IMR-90 (cell line): ENCODE data around the gene MZT1. TPM values are rescaled to one million over a fixed set of nuclear protein-coding genes. Genes with fewer than 3 reads are reported as not detected.

Experiments used
- ATAC-seq: fragments of 200-7000 bp; cut with Tn5 transposase; 2 replicates; pipeline ENCODE4 v1.9.1; 2020; ENCODE audit warnings: low read depth, mild to moderate bottlenecking, moderate library complexity
- BruUV-seq: library from RNA; stranded (reverse); fragments of 400-500 nt; replicated peaks from 2 replicates; lab custom pipeline; 2021; lab: Mats Ljungman, UMichigan
- CTCF ChIA-PET: fragments of 300-600 bp; formaldehyde crosslinking; extraction: SDS; loops from one replicate; lab custom pipeline; 2021; ENCODE audit warnings: antibody characterized with exemption; lab: Yijun Ruan, JAX
- POLR2A ChIA-PET: fragments of 300-600 bp; sonication (Branson Sonifier 250); formaldehyde crosslinking; loops from one replicate; lab custom pipeline; 2022; ENCODE audit warnings: antibody characterized with exemption; ENCODE audit not compliant: unreplicated experiment; lab: Charles Lee
- DNase-seq: peaks from one replicate; pipeline ENCODE4 v3.0.0; 2013
- H2AFZ ChIP-seq: replicated peaks from 2 replicates; pipeline ENCODE3; 2013; ENCODE audit warnings: low read length, mild to moderate bottlenecking; ENCODE audit not compliant: poor library complexity
- H2AK5ac ChIP-seq: 2 replicates; pipeline ENCODE4 v1.6.1; 2013; ENCODE audit warnings: low read depth, low read length, inconsistent platforms
- H2AK9ac ChIP-seq: replicated peaks from 2 replicates; pipeline ENCODE3; 2013; ENCODE audit warnings: mild to moderate bottlenecking, low read depth, low read length, moderate library complexity; ENCODE audit not compliant: poor library complexity
- H2BK120ac ChIP-seq: 2 replicates; pipeline ENCODE4 v1.6.1; 2013; ENCODE audit warnings: low read depth, low read length, inconsistent platforms
- H2BK15ac ChIP-seq: 3 replicates; pipeline ENCODE4 v1.6.1; 2013; ENCODE audit warnings: low read depth, low read length, inconsistent platforms
- H2BK20ac ChIP-seq: 2 replicates; pipeline ENCODE4 v1.6.1; 2013; ENCODE audit warnings: low read depth, mild to moderate bottlenecking, inconsistent platforms, low read length, moderate library complexity
- H2BK5ac ChIP-seq: 2 replicates; pipeline ENCODE4 v1.6.1; 2013; ENCODE audit warnings: mild to moderate bottlenecking, low read depth, low read length, inconsistent platforms; ENCODE audit not compliant: poor library complexity, severe bottlenecking
- H3K14ac ChIP-seq: replicated peaks from 2 replicates; pipeline ENCODE4 v1.6.1; 2013; ENCODE audit warnings: low read depth, low read length, inconsistent platforms
- H3K18ac ChIP-seq: 2 replicates; pipeline ENCODE4 v1.6.1; 2013; ENCODE audit warnings: low read depth, low read length, control low read depth
- H3K23ac ChIP-seq: 2 replicates; pipeline ENCODE4 v1.6.1; 2013; ENCODE audit warnings: low read depth, low read length, inconsistent platforms
- H3K27ac ChIP-seq: 2 replicates; pipeline ENCODE4 v1.5.1; 2013; ENCODE audit warnings: mild to moderate bottlenecking, control low read depth, low read length; ENCODE audit not compliant: insufficient read depth
- H3K27me3 ChIP-seq: 2 replicates; pipeline ENCODE4 v1.6.1; 2013; ENCODE audit warnings: low read length; ENCODE audit not compliant: control insufficient read depth, insufficient read depth
- H3K36me3 ChIP-seq: 2 replicates; pipeline ENCODE4 v1.6.1; 2013; ENCODE audit warnings: low read length, mixed read lengths; ENCODE audit not compliant: control insufficient read depth, insufficient read depth
- H3K4ac ChIP-seq: 2 replicates; pipeline ENCODE4 v1.6.1; 2013; ENCODE audit warnings: low read depth, low read length, inconsistent platforms
- H3K4me1 ChIP-seq: 2 replicates; pipeline ENCODE4 v1.6.1; 2013; ENCODE audit warnings: low read length, mixed read lengths; ENCODE audit not compliant: control insufficient read depth, insufficient read depth
- H3K4me2 ChIP-seq: 2 replicates; pipeline ENCODE4 v1.6.1; 2013; ENCODE audit warnings: low read depth, mild to moderate bottlenecking, control low read depth, low read length, moderate library complexity
- H3K4me3 ChIP-seq: 2 replicates; pipeline ENCODE4 v1.5.1; 2013; ENCODE audit warnings: low read depth, mild to moderate bottlenecking, control low read depth, low read length, moderate library complexity; ENCODE audit not compliant: insufficient read depth
- H3K56ac ChIP-seq: 2 replicates; pipeline ENCODE4 v1.6.1; 2013; ENCODE audit warnings: low read length, inconsistent platforms; ENCODE audit not compliant: insufficient read depth; ENCODE audit errors: extremely low read depth
- H3K79me1 ChIP-seq, 2 experiments: 2 replicates each; pipeline ENCODE4 v1.6.1; 2013; ENCODE audit warnings: low read length in 2 of 2, inconsistent platforms in 1 of 2, low read depth in 1 of 2
- H3K9ac ChIP-seq: 2 replicates; pipeline ENCODE4 v1.6.1; 2013; ENCODE audit warnings: low read depth, low read length, control low read depth
- H3K9me1 ChIP-seq: 2 replicates; pipeline ENCODE4 v1.6.1; 2013; ENCODE audit warnings: low read length, inconsistent platforms; ENCODE audit not compliant: insufficient read depth
- H3K9me3 ChIP-seq: 2 replicates; pipeline ENCODE4 v1.6.1; 2013; ENCODE audit warnings: low read length; ENCODE audit not compliant: control insufficient read depth, insufficient read depth
- H4K20me1 ChIP-seq: 2 replicates; pipeline ENCODE4 v1.6.1; 2013; ENCODE audit warnings: low read length, inconsistent platforms; ENCODE audit not compliant: insufficient read depth
- H4K5ac ChIP-seq: 2 replicates; pipeline ENCODE4 v1.6.1; 2013; ENCODE audit warnings: mild to moderate bottlenecking, low read depth, low read length, control low read depth
- H4K8ac ChIP-seq, 2 experiments: 2 replicates each; pipeline ENCODE4 v1.6.1; 2013; ENCODE audit warnings: low read depth in 2 of 2, low read length in 2 of 2, control low read depth in 1 of 2, inconsistent platforms in 1 of 2
- H4K91ac ChIP-seq: 2 replicates; pipeline ENCODE4 v1.6.1; 2013; ENCODE audit warnings: low read depth, low read length, inconsistent platforms; ENCODE audit not compliant: insufficient read depth
- SMC3 ChIP-seq: fragments of 150-350 bp; IDR thresholded peaks from 2 replicates; pipeline ENCODE4 v1.6.1; 2016; ENCODE audit warnings: low read depth, mild to moderate bottlenecking, antibody characterized with exemption, low read length, moderate library complexity
- WGBS, 2 experiments: methylation state at CpG; one replicate each; pipeline versions ENCODE4 v1.1.5 to v1.1.7; 2013; ENCODE audit warnings: missing lambda C conversion rate in 2 of 2; ENCODE audit not compliant: insufficient read length in 1 of 2; ENCODE audit errors: extremely low coverage in 2 of 2; 5-methylcytosine and 5-hydroxymethylcytosine counted together
- dilution Hi-C: fragments of 300-500 bp; cut with HindIII; formaldehyde crosslinking; loops from one replicate; pipeline ENCODE4 v1.14.3; 2018; ENCODE audit warnings: low sequenced_read_pairs; ENCODE audit not compliant: unreplicated experiment
- in situ Hi-C: fragments of 300-500 bp; cut with MboI; formaldehyde crosslinking; loops from 3 replicates; pipeline ENCODE4 v1.14.3; 2019; ENCODE audit warnings: low sequenced_read_pairs, inconsistent platforms, mixed read lengths
- intact Hi-C: fragments of 100-400 bp; cut with micrococcal nuclease; formaldehyde crosslinking; loops from 2 replicates; pipeline ENCODE4 v1.10.0; 2022
- polyA plus RNA-seq, 3 experiments: library from polyadenylated mRNA; depleted of rRNA; stranded (reverse); fragments of >200 nt; gene quantifications; 2 replicates each; pipeline ENCODE4 v1.2.3, GENCODE V29; 2012; ENCODE audit warnings: low replicate concordance in 1 of 3
- total RNA-seq: library from RNA; depleted of rRNA; stranded (reverse); fragments of >200 nt; gene quantifications from 2 replicates; pipeline ENCODE4 v1.2.3, GENCODE V29; 2012
- TF ChIP-seq, protein P1 (sequence below): conservative IDR thresholded peaks from 2 replicates; pipeline ENCODE4 v1.5.1; 2012; ENCODE audit warnings: mild to moderate bottlenecking, low read depth, low read length, improper control_type of control experiment

The MZT1 gene
- total and polyA plus RNA-seq, 2 of the 4 experiments (the other 2 are of a cell fraction), result 3.6 to 5.3 TPM

DNA sequence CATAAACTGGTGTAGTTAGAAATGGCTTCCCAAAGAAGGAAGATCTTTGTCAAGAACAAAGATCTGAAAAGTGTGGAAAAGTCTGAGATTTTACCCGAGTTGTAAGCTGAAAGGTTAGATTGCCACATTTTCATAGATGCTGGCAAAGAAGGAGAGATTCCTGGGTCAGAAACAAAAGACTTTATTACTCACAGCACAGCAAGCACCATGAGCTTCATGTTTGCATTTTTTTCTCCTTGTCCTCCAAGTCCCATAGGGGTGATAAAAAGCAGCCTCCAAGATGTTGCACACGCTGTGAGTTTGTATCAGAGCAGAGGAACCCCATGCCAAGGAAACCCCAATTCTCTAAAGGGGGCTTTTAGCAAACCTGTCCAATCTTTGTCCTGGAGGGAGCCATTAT is 29.3 kb downstream of the MZT1 start:
- H3K23ac ChIP-seq, result no peak overlapping the region
- no peak overlapping the region for H2AK9ac ChIP-seq
- H3K14ac ChIP-seq, result no peak overlapping the region
- no peaks in the 10 kb centered on the region; the same call in 1 of the 2 replicates for H3K27me3 ChIP-seq
- no peaks in the 10 kb centered on the region for H3K4me1 ChIP-seq
- no peak overlapping the region for H2BK20ac ChIP-seq
- H2AK5ac ChIP-seq, result no peak overlapping the region
- H3K18ac ChIP-seq, result no peak overlapping the region
- intact Hi-C loops (loop anchor here (10.0 kb wide), 1 partner anchor 1733 kb away; no protein-coding TSS in a partner anchor), dilution Hi-C loops (no loop called here), in situ Hi-C loops (loop anchor here (25.0 kb wide), 1 partner anchor 1736 kb away; no protein-coding TSS in a partner anchor)
- CTCF ChIA-PET, result no interaction called here
- no peak overlapping the region for H4K91ac ChIP-seq
- H3K4me3 ChIP-seq, result no peak overlapping the region
- H3K36me3 ChIP-seq, result no peaks in the 10 kb centered on the region
- ATAC-seq (no peak), DNase-seq (no peak)
- no peak overlapping the region for H4K8ac ChIP-seq
- POLR2A ChIA-PET, result no interaction called here
- H2BK120ac ChIP-seq, result no peak overlapping the region
- no peaks in the 10 kb centered on the region for H3K79me1 ChIP-seq
- H3K9me3 ChIP-seq, result no peaks in the 10 kb centered on the region
- no TSS peak for BruUV-seq
- no peak overlapping the region for H3K9ac ChIP-seq
- H2BK15ac ChIP-seq, result no peak overlapping the region
- H2AFZ ChIP-seq, result no peak overlapping the region
- TF ChIP-seq, protein P1, sequence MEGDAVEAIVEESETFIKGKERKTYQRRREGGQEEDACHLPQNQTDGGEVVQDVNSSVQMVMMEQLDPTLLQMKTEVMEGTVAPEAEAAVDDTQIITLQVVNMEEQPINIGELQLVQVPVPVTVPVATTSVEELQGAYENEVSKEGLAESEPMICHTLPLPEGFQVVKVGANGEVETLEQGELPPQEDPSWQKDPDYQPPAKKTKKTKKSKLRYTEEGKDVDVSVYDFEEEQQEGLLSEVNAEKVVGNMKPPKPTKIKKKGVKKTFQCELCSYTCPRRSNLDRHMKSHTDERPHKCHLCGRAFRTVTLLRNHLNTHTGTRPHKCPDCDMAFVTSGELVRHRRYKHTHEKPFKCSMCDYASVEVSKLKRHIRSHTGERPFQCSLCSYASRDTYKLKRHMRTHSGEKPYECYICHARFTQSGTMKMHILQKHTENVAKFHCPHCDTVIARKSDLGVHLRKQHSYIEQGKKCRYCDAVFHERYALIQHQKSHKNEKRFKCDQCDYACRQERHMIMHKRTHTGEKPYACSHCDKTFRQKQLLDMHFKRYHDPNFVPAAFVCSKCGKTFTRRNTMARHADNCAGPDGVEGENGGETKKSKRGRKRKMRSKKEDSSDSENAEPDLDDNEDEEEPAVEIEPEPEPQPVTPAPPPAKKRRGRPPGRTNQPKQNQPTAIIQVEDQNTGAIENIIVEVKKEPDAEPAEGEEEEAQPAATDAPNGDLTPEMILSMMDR, result no peak
- no peak for TF ChIP-seq SMC3
- no peak overlapping the region for H3K4ac ChIP-seq
- no peak overlapping the region for H3K4me2 ChIP-seq
- no peak overlapping the region for H3K56ac ChIP-seq
- WGBS, 2 experiments, result no CpG with 5 or more reads among the region's 2 CpGs
- no peak overlapping the region for H3K27ac ChIP-seq
- H4K5ac ChIP-seq, result no peak overlapping the region
- H4K20me1 ChIP-seq, result no peaks in the 10 kb centered on the region
- H2BK5ac ChIP-seq, result no peak overlapping the region
- no peaks in the 10 kb centered on the region for H3K9me1 ChIP-seq
